GM12891 (cell line): ENCODE data around the gene ARHGAP8.
"Not testable (repeated sequence)": the region's sequence is repeated elsewhere in the genome, so short reads cannot be mapped to it uniquely, and the experiment has no call there.

Experiments
- DNase-seq: peaks from one replicate; pipeline ENCODE4 v3.0.0; 2011; ENCODE audit warnings: low spot score; ENCODE audit not compliant: insufficient read length
- FAIRE-seq: peaks from 2 replicates; lab custom pipeline; 2011; peaks lifted over from hg19 to GRCh38; lab: Jason Lieb, UNC
- PAX5 ChIP-seq: IDR thresholded peaks from 2 replicates; pipeline ENCODE4 v1.6.1; 2011; ENCODE audit warnings: low read length, moderate library complexity, mild to moderate bottlenecking; ENCODE audit not compliant: insufficient read depth, severe bottlenecking
- POLR2A ChIP-seq: IDR thresholded peaks from 2 replicates; pipeline ENCODE4 v1.6.1; 2011; ENCODE audit warnings: low read depth, low read length, control low read depth
- POLR2AphosphoS5 ChIP-seq: IDR thresholded peaks from 2 replicates; pipeline ENCODE4 v1.6.1; 2011; ENCODE audit warnings: low read depth, low read length, control low read depth
- POU2F2 ChIP-seq: IDR thresholded peaks from 2 replicates; pipeline ENCODE4 v1.6.1; 2011; ENCODE audit warnings: low read depth, mild to moderate bottlenecking, control low read depth, low read length, moderate library complexity
- SPI1 ChIP-seq: IDR thresholded peaks from 2 replicates; pipeline ENCODE4 v1.6.1; 2011; ENCODE audit warnings: low read depth, low read length, control low read depth
- TAF1 ChIP-seq: IDR thresholded peaks from 2 replicates; pipeline ENCODE4 v1.6.1; 2011; ENCODE audit warnings: low read depth, low read length, control low read depth

The ARHGAP8 gene

GRCh38 chr22:44845796-44846720, 93.7 kb downstream of the ARHGAP8 start:
- TF ChIP-seq SPI1: no peak
- no peak for TF ChIP-seq PAX5
- TF ChIP-seq POLR2AphosphoS5: no peak
- no peak for TF ChIP-seq POLR2A
- TF ChIP-seq POU2F2: no peak
- no peak for TF ChIP-seq TAF1
- FAIRE-seq: no peak
- no peak for DNase-seq

- no peak for TF ChIP-seq PAX5
- no peak for TF ChIP-seq TAF1
- no peak for TF ChIP-seq POU2F2
- no peak for TF ChIP-seq SPI1
- TF ChIP-seq POLR2AphosphoS5: no peak
- TF ChIP-seq POLR2A: no peak
- DNase-seq: no peak
- FAIRE-seq: no peak
Observed at GRCh38 chr22:44846726-44847275, 94.4 kb downstream of the ARHGAP8 start.

- FAIRE-seq: no peak
- TF ChIP-seq PAX5 (no peak), POLR2AphosphoS5 (no peak), POU2F2 (no peak), TAF1 (no peak), POLR2A (no peak), SPI1 (no peak)
- no peak for DNase-seq
Observed at GRCh38 chr22:44847380-44847779, 95.0 kb downstream of the ARHGAP8 start.

GRCh38 chr22:44847892-44848291, 95.5 kb downstream of the ARHGAP8 start:
- no peak for TF ChIP-seq POLR2A
- TF ChIP-seq POLR2AphosphoS5: no peak
- no peak for TF ChIP-seq PAX5
- TF ChIP-seq TAF1: no peak
- TF ChIP-seq SPI1: no peak
- no peak for TF ChIP-seq POU2F2

GRCh38 chr22:44848296-44848741, 95.9 kb downstream of the ARHGAP8 start:
- FAIRE-seq (no peak), DNase-seq (no peak)
- TF ChIP-seq POU2F2: no peak
- no peak for TF ChIP-seq POLR2AphosphoS5
- TF ChIP-seq SPI1: no peak
- TF ChIP-seq POLR2A: no peak

More at GRCh38 chr22:44847892-44848291, 95.5 kb downstream of the ARHGAP8 start:
- DNase-seq (no peak), FAIRE-seq (no peak)

GRCh38 chr22:44848791-44849420, 96.5 kb downstream of the ARHGAP8 start:
- FAIRE-seq (no peak), DNase-seq (no peak)
- TF ChIP-seq POLR2A (no peak), POLR2AphosphoS5 (no peak), POU2F2 (no peak), TAF1 (no peak)

GRCh38 chr22:44850946-44851345, 98.6 kb downstream of the ARHGAP8 start:
- TF ChIP-seq POU2F2 (no peak), POLR2A (no peak), POLR2AphosphoS5 (no peak), PAX5 (no peak), TAF1 (no peak), SPI1 (no peak)
- no peak for FAIRE-seq
- DNase-seq: no peak

- DNase-seq, FAIRE-seq: not testable (repeated sequence)
Observed at GRCh38 chr22:44854641-44855040, 102.3 kb downstream of the ARHGAP8 start.

- DNase-seq: no peak
- FAIRE-seq: no peak
- TF ChIP-seq POLR2A (no peak), TAF1 (no peak), POLR2AphosphoS5 (no peak), SPI1 (no peak), PAX5 (no peak), POU2F2 (no peak)
Observed at GRCh38 chr22:44855855-44856254, 103.5 kb downstream of the ARHGAP8 start.

- FAIRE-seq, DNase-seq: not testable (repeated sequence)
Observed at GRCh38 chr22:44858819-44859218, 106.4 kb downstream of the ARHGAP8 start.
